ENCODE results near the gene FGF11.

- TF ChIP-seq CTCF (IDR thresholded peaks at IDR 0.05) (no peak), POLR2A (IDR thresholded peaks at IDR 0.05) (no peak)
These were observed 13.0 kb upstream of the FGF11 start for GRCh38 chr17:7426203-7426863.

All from heart left ventricle (tissue), 13 donors.